H9 (cell line): ENCODE results near the gene RABGEF1. TPM values are rescaled to one million over a fixed set of nuclear protein-coding genes. Genes with fewer than 3 reads are reported as not detected.

ENCODE experiments used
- DNase-seq: peaks from one replicate; pipeline ENCODE4 v3.0.0-alpha.2; 2017
- H2AFZ ChIP-seq: one replicate; pipeline ENCODE4 v1.6.1; 2013; ENCODE audit warnings: mild to moderate bottlenecking, low read length, control low read depth, moderate library complexity
- H2AK5ac ChIP-seq: 2 replicates; pipeline ENCODE4 v1.6.1; 2013; ENCODE audit warnings: low read length, control low read depth, mixed read lengths; ENCODE audit not compliant: insufficient read length
- H2BK120ac ChIP-seq: one replicate; pipeline ENCODE4 v1.6.1; 2013; ENCODE audit warnings: low read depth, mild to moderate bottlenecking, low read length, control low read depth, inconsistent platforms; ENCODE audit not compliant: poor library complexity, severe bottlenecking
- H2BK12ac ChIP-seq: 2 replicates; pipeline ENCODE4 v1.6.1; 2013; ENCODE audit warnings: low read length, control low read depth, mixed read lengths, low read depth; ENCODE audit not compliant: insufficient read length
- H2BK15ac ChIP-seq: 2 replicates; pipeline ENCODE4 v1.6.1; 2013; ENCODE audit warnings: low read depth, low read length, control low read depth
- H2BK20ac ChIP-seq: one replicate; pipeline ENCODE4 v1.6.1; 2013; ENCODE audit warnings: low read depth, mild to moderate bottlenecking, low read length, control low read depth, inconsistent platforms; ENCODE audit not compliant: poor library complexity, severe bottlenecking
- H2BK5ac ChIP-seq: 2 replicates; pipeline ENCODE4 v1.6.1; 2013; ENCODE audit warnings: low read length, control low read depth, mixed read lengths; ENCODE audit not compliant: insufficient read length
- H3K14ac ChIP-seq: 2 replicates; pipeline ENCODE4 v1.6.1; 2013; ENCODE audit warnings: low read length, control low read depth; ENCODE audit not compliant: insufficient read depth
- H3K18ac ChIP-seq: 2 replicates; pipeline ENCODE4 v1.6.1; 2013; ENCODE audit warnings: low read depth, mild to moderate bottlenecking, mixed read lengths, low read length, control low read depth; ENCODE audit not compliant: insufficient read length
- H3K23ac ChIP-seq: 2 replicates; pipeline ENCODE4 v1.6.1; 2013; ENCODE audit warnings: low read length, control low read depth, mixed read lengths, low read depth; ENCODE audit not compliant: insufficient read length
- H3K23me2 ChIP-seq: 2 replicates; pipeline ENCODE4 v1.6.1; 2013; ENCODE audit warnings: low read depth, mild to moderate bottlenecking, mixed read lengths, low read length, control low read depth; ENCODE audit not compliant: insufficient read length, poor library complexity, severe bottlenecking
- H3K27ac ChIP-seq: 2 replicates; pipeline ENCODE4 v1.5.1; 2013; ENCODE audit warnings: low read length, control low read depth, mixed read lengths, low read depth; ENCODE audit not compliant: insufficient read length
- H3K27me3 ChIP-seq: 2 replicates; pipeline ENCODE4 v1.6.1; 2013; ENCODE audit warnings: low read length, control low read depth, inconsistent platforms; ENCODE audit not compliant: insufficient read depth
- H3K4ac ChIP-seq: 2 replicates; pipeline ENCODE4 v1.6.1; 2013; ENCODE audit warnings: low read depth, mild to moderate bottlenecking, control low read depth, inconsistent platforms, low read length, moderate library complexity
- H3K4me1 ChIP-seq: 2 replicates; pipeline ENCODE4 v1.6.1; 2013; ENCODE audit warnings: low read length, control low read depth, inconsistent platforms; ENCODE audit not compliant: insufficient read depth
- H3K4me2 ChIP-seq: 2 replicates; pipeline ENCODE4 v1.6.1; 2013; ENCODE audit warnings: low read length, control low read depth, mixed read lengths; ENCODE audit not compliant: insufficient read length, insufficient read depth
- H3K56ac ChIP-seq: 2 replicates; pipeline ENCODE4 v1.6.1; 2013; ENCODE audit warnings: low read depth, mild to moderate bottlenecking, mixed read lengths, low read length, control low read depth; ENCODE audit not compliant: insufficient read length
- H3K79me1 ChIP-seq: 2 replicates; pipeline ENCODE4 v1.6.1; 2013; ENCODE audit warnings: low read depth, mild to moderate bottlenecking, moderate library complexity, low read length, control low read depth, inconsistent platforms; ENCODE audit not compliant: insufficient read depth, poor library complexity, severe bottlenecking
- H3K79me2 ChIP-seq: 2 replicates; pipeline ENCODE4 v1.6.1; 2013; ENCODE audit warnings: low read length, control low read depth, inconsistent platforms; ENCODE audit not compliant: insufficient read depth
- H3K9ac ChIP-seq: 2 replicates; pipeline ENCODE4 v1.6.1; 2013; ENCODE audit warnings: low read length, control low read depth, mixed read lengths; ENCODE audit not compliant: insufficient read length; ENCODE audit errors: extremely low read depth
- H3K9me3 ChIP-seq: one replicate; pipeline ENCODE4 v1.6.1; 2013; ENCODE audit warnings: low read depth, low read length, inconsistent platforms; ENCODE audit not compliant: control insufficient read depth
- H3T11ph ChIP-seq: one replicate; pipeline ENCODE4 v1.6.1; 2013; ENCODE audit warnings: mild to moderate bottlenecking, low read length, control low read depth, inconsistent platforms
- H4K20me1 ChIP-seq: one replicate; pipeline ENCODE4 v1.6.1; 2013; ENCODE audit not compliant: control insufficient read depth, insufficient read length, insufficient read depth
- H4K5ac ChIP-seq: 2 replicates; pipeline ENCODE4 v1.6.1; 2013; ENCODE audit warnings: low read depth, mild to moderate bottlenecking, mixed read lengths, low read length, control low read depth; ENCODE audit not compliant: insufficient read length
- H4K8ac ChIP-seq: replicated peaks from 2 replicates; pipeline ENCODE4 v1.6.1; 2013; ENCODE audit warnings: low read length, control low read depth, mixed read lengths, low read depth; ENCODE audit not compliant: insufficient read length
- H4K91ac ChIP-seq: 2 replicates; pipeline ENCODE4 v1.6.1; 2013; ENCODE audit warnings: low read depth, mild to moderate bottlenecking, moderate library complexity, mixed read lengths, low read length, control low read depth; ENCODE audit not compliant: insufficient read length
- H3K27ac Mint-ChIP-seq, 3 experiments: 2 replicates in 2 of 3; 3 replicates in 1 of 3; pipeline ENCODE4 v1.8.0; 2020 to 2021; ENCODE audit warnings: mixed read lengths in 3 of 3, mild to moderate bottlenecking in 1 of 3, moderate library complexity in 1 of 3
- H3K27me3 Mint-ChIP-seq: 2 replicates; pipeline ENCODE4 v1.8.0; 2021; ENCODE audit warnings: low read depth, mild to moderate bottlenecking, moderate library complexity, mixed read lengths
- H3K36me3 Mint-ChIP-seq, 3 experiments: 2 replicates in 2 of 3; 3 replicates in 1 of 3; pipeline ENCODE4 v1.8.0; 2020 to 2021; ENCODE audit warnings: low read depth in 3 of 3, mixed read lengths in 3 of 3; ENCODE audit not compliant: insufficient read depth in 1 of 3
- H3K4me1 Mint-ChIP-seq, 2 experiments: 2 replicates each; pipeline ENCODE4 v1.8.0; 2020; ENCODE audit warnings: mixed read lengths in 2 of 2
- H3K4me3 Mint-ChIP-seq, 2 experiments: 2 replicates in 1 of 2; 3 replicates in 1 of 2; pipeline ENCODE4 v1.8.0; 2020 to 2021; ENCODE audit warnings: mild to moderate bottlenecking in 2 of 2, mixed read lengths in 2 of 2, moderate library complexity in 1 of 2
- H3K9me3 Mint-ChIP-seq, 2 experiments: 2 replicates in 1 of 2; 3 replicates in 1 of 2; pipeline ENCODE4 v1.8.0; 2020; ENCODE audit warnings: mild to moderate bottlenecking in 2 of 2, mixed read lengths in 2 of 2, moderate library complexity in 1 of 2
- WGBS: extraction: QIAGEN DNeasy Blood & Tissue Kit; methylation state at CpG from one replicate; pipeline ENCODE4 v1.1.7; 2013; ENCODE audit warnings: missing lambda C conversion rate, low lambda C conversion rate, mixed read lengths; ENCODE audit not compliant: insufficient read length; ENCODE audit errors: extremely low coverage; 5-methylcytosine and 5-hydroxymethylcytosine counted together
- total RNA-seq: library from RNA; stranded (reverse); gene quantifications from 2 replicates; pipeline ENCODE4 v1.2.1, GENCODE V29; 2021
- TF ChIP-seq, protein P1 (sequence below): fragments of 200-600 bp; sonication (generic); conservative IDR thresholded peaks from 3 replicates; pipeline ENCODE4 v1.8.0; 2021; ENCODE audit warnings: antibody characterized with exemption, mild to moderate bottlenecking

Gene RABGEF1
- total RNA-seq, 1 experiment from 2014 or later: 17.3 TPM

DNA sequence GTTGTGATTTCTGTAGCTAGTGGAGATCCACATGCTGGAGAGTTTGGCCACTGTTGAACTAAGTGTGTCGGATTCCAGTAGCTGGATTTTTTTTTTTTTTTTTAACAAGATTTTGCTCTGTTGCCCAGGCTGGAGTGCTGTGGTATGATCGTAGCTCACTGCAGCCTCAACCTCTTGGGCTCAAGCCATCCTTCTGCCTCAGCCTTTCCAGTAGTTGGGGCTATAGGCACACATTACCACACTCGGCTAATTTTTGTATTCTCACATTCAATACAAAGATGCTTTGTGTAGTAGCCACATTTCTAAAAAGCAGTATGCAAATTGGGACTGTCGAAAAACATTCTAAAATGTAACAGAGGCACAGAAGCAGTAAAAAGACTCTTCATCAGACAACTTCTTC, 63.5 kb downstream of the RABGEF1 start:
- H2BK120ac ChIP-seq: no peak overlapping the region
- no peak overlapping the region for H2BK5ac ChIP-seq
- Mint-ChIP-seq H3K4me1 (no peaks in the 10 kb centered on the region), H3K4me3 (no peak overlapping the region), H3K27ac (no peak overlapping the region), H3K9me3 (no peaks in the 10 kb centered on the region), H3K36me3 (peaks cover 21 to 71% (median 58%) of the 10 kb centered on the region in 3 experiments), H3K27me3 (no peaks in the 10 kb centered on the region)
- no peaks in the 10 kb centered on the region for H3K4me1 ChIP-seq
- no peak overlapping the region for H2AFZ ChIP-seq
- H3K4me2 ChIP-seq: no peak overlapping the region
- H3K27me3 ChIP-seq: no peaks in the 10 kb centered on the region
- WGBS: no CpG with 5 or more reads among the region's 4 CpGs
- H3K4ac ChIP-seq: no peak overlapping the region
- no peak overlapping the region for H3K14ac ChIP-seq
- no peak overlapping the region for H4K8ac ChIP-seq
- H3K79me2 ChIP-seq: no peaks in the 10 kb centered on the region
- TF ChIP-seq, protein P1, sequence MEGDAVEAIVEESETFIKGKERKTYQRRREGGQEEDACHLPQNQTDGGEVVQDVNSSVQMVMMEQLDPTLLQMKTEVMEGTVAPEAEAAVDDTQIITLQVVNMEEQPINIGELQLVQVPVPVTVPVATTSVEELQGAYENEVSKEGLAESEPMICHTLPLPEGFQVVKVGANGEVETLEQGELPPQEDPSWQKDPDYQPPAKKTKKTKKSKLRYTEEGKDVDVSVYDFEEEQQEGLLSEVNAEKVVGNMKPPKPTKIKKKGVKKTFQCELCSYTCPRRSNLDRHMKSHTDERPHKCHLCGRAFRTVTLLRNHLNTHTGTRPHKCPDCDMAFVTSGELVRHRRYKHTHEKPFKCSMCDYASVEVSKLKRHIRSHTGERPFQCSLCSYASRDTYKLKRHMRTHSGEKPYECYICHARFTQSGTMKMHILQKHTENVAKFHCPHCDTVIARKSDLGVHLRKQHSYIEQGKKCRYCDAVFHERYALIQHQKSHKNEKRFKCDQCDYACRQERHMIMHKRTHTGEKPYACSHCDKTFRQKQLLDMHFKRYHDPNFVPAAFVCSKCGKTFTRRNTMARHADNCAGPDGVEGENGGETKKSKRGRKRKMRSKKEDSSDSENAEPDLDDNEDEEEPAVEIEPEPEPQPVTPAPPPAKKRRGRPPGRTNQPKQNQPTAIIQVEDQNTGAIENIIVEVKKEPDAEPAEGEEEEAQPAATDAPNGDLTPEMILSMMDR: no peak
- no peak overlapping the region for H3K27ac ChIP-seq
- H2BK20ac ChIP-seq: no peak overlapping the region
- no peak overlapping the region for H2AK5ac ChIP-seq
- no peak overlapping the region for H3K18ac ChIP-seq
- no peak overlapping the region for H2BK15ac ChIP-seq
- no peak overlapping the region for H3T11ph ChIP-seq
- no peaks in the 10 kb centered on the region for H3K23me2 ChIP-seq
- no peak overlapping the region for H4K5ac ChIP-seq
- H4K91ac ChIP-seq: no peak overlapping the region
- no peak overlapping the region for H3K56ac ChIP-seq
- no peaks in the 10 kb centered on the region for H3K79me1 ChIP-seq
- H3K9ac ChIP-seq: no peak overlapping the region
- no peaks in the 10 kb centered on the region for H3K9me3 ChIP-seq
- no peak overlapping the region for H3K23ac ChIP-seq
- DNase-seq: peak; percentile 1
- H2BK12ac ChIP-seq: no peak overlapping the region
- no peaks in the 10 kb centered on the region for H4K20me1 ChIP-seq
